Spinal cord (tissue), 10 donors: Measurements from ENCODE around the gene HLX. TPM values are rescaled to one million over a fixed set of nuclear protein-coding genes. Genes with fewer than 3 reads are reported as not detected.

Experiments used
- DNase-seq, 6 donors: peaks; one replicate each; pipeline versions ENCODE4 v3.0.0 to v3.0.0-alpha.2; 2013 to 2015; ENCODE audit warnings: low spot score in 6 of 6, low read depth in 4 of 6
- H3K27ac ChIP-seq: one replicate; pipeline ENCODE4 v1.5.1; 2013; ENCODE audit warnings: low read depth, low read length, control low read depth
- H3K27me3 ChIP-seq: one replicate; pipeline ENCODE4 v1.6.1; 2013; ENCODE audit warnings: low read length; ENCODE audit not compliant: control insufficient read depth, insufficient read depth
- H3K36me3 ChIP-seq: one replicate; pipeline ENCODE4 v1.6.1; 2013; ENCODE audit warnings: low read length; ENCODE audit not compliant: control insufficient read depth, insufficient read depth
- H3K4me1 ChIP-seq: one replicate; pipeline ENCODE4 v1.6.1; 2013; ENCODE audit warnings: low read length; ENCODE audit not compliant: control insufficient read depth, insufficient read depth
- H3K4me3 ChIP-seq: one replicate; pipeline ENCODE4 v1.5.1; 2013; ENCODE audit warnings: low read depth, low read length, control low read depth
- H3K9me3 ChIP-seq: one replicate; pipeline ENCODE4 v1.6.1; 2013; ENCODE audit warnings: low read length; ENCODE audit not compliant: control insufficient read depth, insufficient read depth
- WGBS: methylation state at CpG from one replicate; pipeline ENCODE4 v1.1.5; 2013; ENCODE audit warnings: missing lambda C conversion rate; ENCODE audit not compliant: insufficient coverage; 5-methylcytosine and 5-hydroxymethylcytosine counted together
- polyA plus RNA-seq, 2 donors: library from polyadenylated mRNA; unstranded; fragments of 120-200 nt; gene quantifications; one replicate each; pipeline ENCODE4 v1.2.1, GENCODE V29; 2013; ENCODE audit not compliant: insufficient read length in 2 of 2
- total RNA-seq, 2 donors: library from RNA; depleted of rRNA in 1 of 2; stranded (reverse); fragments of 120-200 nt in 1 of 2; fragments of >200 nt in 1 of 2; gene quantifications; one replicate each; pipeline versions ENCODE4 v1.2.3 to v1.2.4, GENCODE V29; 2013 to 2014
- donor health status: healthy.

The HLX gene
- total and polyA plus RNA-seq, 4 donors, result 3.4 to 6.1 (median 4.1) TPM

DNA sequence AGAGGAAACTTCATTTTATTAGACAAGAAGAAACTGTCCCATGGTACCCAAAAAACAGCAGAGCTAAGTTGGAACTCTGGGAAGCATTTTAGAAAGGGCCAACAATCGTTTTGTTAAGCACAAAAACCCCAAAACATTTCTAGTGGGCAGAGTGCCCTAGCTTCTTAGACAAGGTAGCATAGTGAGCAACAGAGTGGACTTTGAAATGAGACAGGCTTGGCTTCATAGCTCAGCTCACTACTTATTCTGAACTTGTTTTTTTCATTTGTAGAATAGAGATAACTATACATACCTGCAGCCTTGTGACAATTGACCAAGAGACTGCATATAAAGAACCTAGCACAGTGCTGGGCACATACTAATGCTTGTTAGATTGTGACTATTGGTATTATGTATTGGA lies 50.1 kb downstream of the HLX start:
- no CpG with 5 or more reads among the region's 1 CpG for WGBS
- Histone ChIP-seq H3K36me3 (no peaks in the 10 kb centered on the region), H3K4me3 (no peak overlapping the region), H3K4me1 (no peaks in the 10 kb centered on the region), H3K27me3 (no peaks in the 10 kb centered on the region), H3K27ac (no peak overlapping the region), H3K9me3 (no peaks in the 10 kb centered on the region)
- no peak for DNase-seq

Other genes starting within 250 kb of the HLX start
- gene C1orf115, start 189.1 kb upstream of the HLX start, total RNA-seq, result 10 to 100 TPM; 10.1 to 44.9 TPM
- gene C1orf115, start 189.1 kb upstream of the HLX start, polyA plus RNA-seq, result 10 to 100 TPM; 18.9 to 22.5 TPM
- 10 to 100 TPM; 10.8 to 16.5 TPM for gene MTARC2, start 131.1 kb upstream of the HLX start, total RNA-seq
- gene MTARC2, start 131.1 kb upstream of the HLX start, polyA plus RNA-seq, result 10 to 100 TPM; 25.9 to 26.4 TPM
- gene MTARC1, start 92.5 kb upstream of the HLX start, total RNA-seq, result 10 to 100 TPM; 14.3 to 19.4 TPM
- gene MTARC1, start 92.5 kb upstream of the HLX start, polyA plus RNA-seq, result 10 to 100 TPM; 27.9 to 31.6 TPM